Urinary bladder (tissue), 4 donors: Measurements from ENCODE around the gene HTR4. TPM values are rescaled to one million over a fixed set of nuclear protein-coding genes. Genes with fewer than 3 reads are reported as not detected.

Experiments used
- DNase-seq: peaks from one replicate; pipeline ENCODE4 v3.0.0-alpha.2; 2015; ENCODE audit errors: extremely low spot score
- H3K27ac ChIP-seq: one replicate; pipeline ENCODE4 v1.5.1; 2013; ENCODE audit warnings: low read depth, mild to moderate bottlenecking, moderate library complexity
- H3K36me3 ChIP-seq: one replicate; pipeline ENCODE4 v1.6.1; 2013; ENCODE audit warnings: mild to moderate bottlenecking, moderate library complexity; ENCODE audit not compliant: insufficient read depth
- H3K4me1 ChIP-seq: one replicate; pipeline ENCODE4 v1.6.1; 2013; ENCODE audit warnings: mild to moderate bottlenecking, moderate library complexity; ENCODE audit not compliant: insufficient read depth
- H3K4me3 ChIP-seq: one replicate; pipeline ENCODE4 v1.5.1; 2013; ENCODE audit warnings: low read depth, low read length
- WGBS: extraction: QIAGEN DNeasy Blood & Tissue Kit; methylation state at CpG from one replicate; pipeline ENCODE4 v1.1.7; 2013; 5-methylcytosine and 5-hydroxymethylcytosine counted together
- polyA plus RNA-seq: library from polyadenylated mRNA; stranded (reverse); fragments of 200-250 nt; gene quantifications from one replicate; pipeline ENCODE4 v1.2.3, GENCODE V29; 2013
- total RNA-seq: library from RNA; depleted of rRNA; stranded (reverse); fragments of >200 nt; gene quantifications from one replicate; pipeline ENCODE4 v1.2.3, GENCODE V29; 2014
- donor health status: healthy with polysubstance abuse.
- donor health status: healthy.

HTR4 gene
- total and polyA plus RNA-seq, 2 donors, result 0.06 to 0.26 TPM

DNA sequence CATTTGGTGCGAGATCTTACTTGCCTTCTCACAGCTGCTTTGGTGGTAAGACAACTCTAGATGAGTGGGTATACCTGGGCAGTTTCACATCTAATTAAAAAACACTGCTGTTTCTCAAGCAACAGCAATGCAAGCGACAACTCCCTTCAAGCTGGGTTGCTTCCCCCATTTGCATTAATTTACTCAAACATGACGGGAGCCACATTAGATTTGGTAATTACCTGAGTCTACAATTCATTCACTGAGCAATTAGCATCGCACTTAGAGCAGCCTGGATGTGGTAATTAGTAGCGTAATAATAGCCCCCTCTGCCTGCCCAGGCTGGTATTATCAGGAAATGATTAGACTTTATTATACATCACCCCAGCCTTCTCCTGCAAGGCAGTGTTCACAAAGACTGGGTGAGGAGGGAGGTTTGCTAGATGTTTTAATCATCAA lies 197.1 kb downstream of the HTR4 start:
- Histone ChIP-seq H3K4me3 (no peak overlapping the region), H3K4me1 (no peaks in the 10 kb centered on the region), H3K27ac (no peak overlapping the region), H3K36me3 (no peaks in the 10 kb centered on the region)
- no peak for DNase-seq
- 41% methylated on average over 5 of the region's 5 CpGs for WGBS

- no peaks in the 10 kb centered on the region for H3K36me3 ChIP-seq
- WGBS, result 74% methylated on average over 6 of the region's 6 CpGs
These were observed 199.1 kb downstream of the HTR4 start for GRCh38 chr5:148455185-148455584.

DNA sequence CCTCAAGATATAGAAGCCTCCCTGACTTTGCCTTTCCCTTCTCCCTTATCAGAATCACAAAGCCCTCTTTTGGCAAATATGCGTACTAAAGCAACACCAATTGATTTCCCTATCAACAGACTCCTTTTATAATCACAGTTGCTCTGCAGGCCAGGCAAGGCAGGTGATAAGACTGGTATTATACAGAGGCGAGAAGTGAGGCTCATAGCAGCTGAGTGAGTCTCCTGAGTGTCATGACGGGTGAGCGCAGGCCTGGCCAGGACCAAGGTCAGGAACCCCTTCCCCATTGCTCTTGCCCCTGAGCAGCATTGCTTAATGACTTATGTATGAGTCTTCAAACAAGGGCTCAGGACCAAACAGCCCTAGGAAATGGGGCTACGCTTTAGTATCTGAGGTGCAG lies 199.8 kb downstream of the HTR4 start:
- H3K36me3 ChIP-seq, result no peaks in the 10 kb centered on the region
- no peak overlapping the region for H3K27ac ChIP-seq
- DNase-seq, result no peak
- no peak overlapping the region for H3K4me3 ChIP-seq
- WGBS, result 65% methylated on average over 5 of the region's 5 CpGs
- no peaks in the 10 kb centered on the region for H3K4me1 ChIP-seq

More at GRCh38 chr5:148455185-148455584, 199.1 kb downstream of the HTR4 start:
- no peaks in the 10 kb centered on the region for H3K4me1 ChIP-seq
- H3K4me3 ChIP-seq, result no peak overlapping the region
- no peak overlapping the region for H3K27ac ChIP-seq
- DNase-seq, result no peak

GRCh38 chr5:148452499-148453193 lies 201.7 kb downstream of the HTR4 start:
- Histone ChIP-seq H3K36me3 (no peaks in the 10 kb centered on the region), H3K4me3 (no peak overlapping the region), H3K27ac (no peak overlapping the region), H3K4me1 (no peaks in the 10 kb centered on the region)
- DNase-seq, result no peak
- WGBS, result 77% methylated on average over 10 of the region's 10 CpGs

DNA sequence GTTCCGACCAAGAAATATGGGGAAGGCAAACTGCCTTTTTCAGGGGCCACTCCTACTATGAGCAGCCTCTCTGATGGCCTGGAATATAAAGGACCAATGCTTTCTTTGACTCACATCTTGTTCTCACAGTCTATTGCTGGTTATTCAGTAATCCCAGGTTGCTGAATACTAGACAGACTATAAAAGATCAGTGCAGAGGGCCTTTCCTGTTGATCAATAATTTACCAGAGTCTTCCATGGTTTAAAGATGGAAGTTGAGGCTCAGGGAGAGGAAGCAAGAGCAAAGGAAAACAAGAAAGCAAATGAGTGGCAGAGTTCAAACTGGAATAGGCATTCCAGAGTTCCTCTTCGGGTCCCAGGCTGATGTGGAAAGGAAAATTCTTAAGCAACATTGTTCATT lies 207.7 kb downstream of the HTR4 start:
- 70% methylated on average over 2 of the region's 2 CpGs for WGBS
- no peak overlapping the region for H3K27ac ChIP-seq
- H3K4me3 ChIP-seq, result no peak overlapping the region
- H3K4me1 ChIP-seq, result no peaks in the 10 kb centered on the region
- H3K36me3 ChIP-seq, result no peaks in the 10 kb centered on the region
- no peak for DNase-seq

GRCh38 chr5:148445578-148445977 lies 208.7 kb downstream of the HTR4 start:
- H3K36me3 ChIP-seq, result no peaks in the 10 kb centered on the region
- no peak for DNase-seq
- WGBS, result 77% methylated on average over 3 of the region's 3 CpGs
- H3K4me3 ChIP-seq, result no peak overlapping the region
- no peak overlapping the region for H3K27ac ChIP-seq
- no peaks in the 10 kb centered on the region for H3K4me1 ChIP-seq

GRCh38 chr5:148443998-148444397 lies 210.3 kb downstream of the HTR4 start:
- Histone ChIP-seq H3K4me1 (no peaks in the 10 kb centered on the region), H3K36me3 (no peaks in the 10 kb centered on the region), H3K4me3 (no peak overlapping the region), H3K27ac (no peak overlapping the region)
- 29% methylated on average over 5 of the region's 5 CpGs for WGBS
- DNase-seq, result peak; percentile 56

- WGBS, result 71% methylated on average over 1 of the region's 1 CpG
- Histone ChIP-seq H3K27ac (no peak overlapping the region), H3K36me3 (no peaks in the 10 kb centered on the region), H3K4me3 (no peak overlapping the region), H3K4me1 (no peaks in the 10 kb centered on the region)
- no peak for DNase-seq
These were observed 211.1 kb downstream of the HTR4 start for GRCh38 chr5:148443241-148443640.

DNA sequence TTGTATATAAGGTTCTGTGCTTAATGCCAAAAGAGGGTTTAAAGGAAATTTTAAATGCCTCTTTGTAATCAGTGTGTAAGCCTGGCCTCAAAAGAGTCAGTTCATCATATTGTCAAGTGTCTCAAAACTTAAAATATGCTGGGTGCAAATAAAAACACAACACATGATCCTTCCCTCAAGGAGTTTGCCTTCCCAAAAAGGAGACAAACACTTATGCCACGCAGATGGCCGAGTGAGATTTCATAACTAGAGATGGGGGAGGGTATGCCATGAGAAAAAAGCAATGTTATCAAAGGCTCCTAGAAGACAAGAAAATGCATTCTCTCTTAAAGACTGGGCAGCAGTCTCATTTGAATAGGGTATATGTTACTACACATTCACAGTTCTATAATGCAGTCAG lies 215.4 kb downstream of the HTR4 start:
- H3K4me3 ChIP-seq, result no peak overlapping the region
- no peaks in the 10 kb centered on the region for H3K4me1 ChIP-seq
- no peak overlapping the region for H3K27ac ChIP-seq
- DNase-seq, result no peak
- H3K36me3 ChIP-seq, result no peaks in the 10 kb centered on the region
- WGBS, result 91% methylated on average over 2 of the region's 2 CpGs

DNA sequence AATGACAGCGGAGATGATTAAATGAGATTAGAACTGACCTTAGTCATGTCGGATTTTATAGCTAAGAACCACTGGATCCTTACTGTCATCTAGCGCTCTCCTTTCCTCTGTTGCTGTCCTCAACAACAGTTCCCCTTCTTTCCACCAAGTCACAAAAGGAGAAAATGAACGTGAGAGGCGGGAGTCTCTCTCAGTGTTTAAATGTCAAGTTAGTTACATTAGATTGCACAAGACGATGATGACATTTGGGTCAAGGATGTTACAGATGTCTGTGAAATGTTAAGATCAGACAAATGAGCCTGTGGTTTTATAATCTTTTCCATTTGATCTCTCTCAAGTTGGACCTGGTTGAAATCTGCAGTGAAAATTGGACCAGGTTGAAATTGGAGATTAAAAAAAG lies 217.1 kb downstream of the HTR4 start:
- Histone ChIP-seq H3K4me1 (no peaks in the 10 kb centered on the region), H3K4me3 (no peak overlapping the region), H3K27ac (no peak overlapping the region), H3K36me3 (peaks cover 1% of the 10 kb centered on the region)
- WGBS, result 86% methylated on average over 6 of the region's 6 CpGs
- DNase-seq, result no peak

- no peak overlapping the region for H3K27ac ChIP-seq
- H3K4me1 ChIP-seq, result no peaks in the 10 kb centered on the region
- no peak for DNase-seq
- H3K4me3 ChIP-seq, result no peak overlapping the region
- peaks cover 1% of the 10 kb centered on the region for H3K36me3 ChIP-seq
- 94% methylated on average over 3 of the region's 3 CpGs for WGBS
These were observed 218.3 kb downstream of the HTR4 start for GRCh38 chr5:148436029-148436428.

GRCh38 chr5:148433826-148434225 lies 220.5 kb downstream of the HTR4 start:
- Histone ChIP-seq H3K27ac (no peak overlapping the region), H3K4me1 (no peaks in the 10 kb centered on the region), H3K4me3 (no peak overlapping the region), H3K36me3 (peaks cover 1% of the 10 kb centered on the region)
- WGBS, result 98% methylated on average over 3 of the region's 3 CpGs
- no peak for DNase-seq
